Measurements from ENCODE around the gene SHOC1.
A peak's percentile ranks its signal among the peaks of the same experiment; 100 is the strongest.
"Not testable (repeated sequence)": the region's sequence is repeated elsewhere in the genome, so short reads cannot be mapped to it uniquely, and the experiment has no call there.

The SHOC1 gene

DNA sequence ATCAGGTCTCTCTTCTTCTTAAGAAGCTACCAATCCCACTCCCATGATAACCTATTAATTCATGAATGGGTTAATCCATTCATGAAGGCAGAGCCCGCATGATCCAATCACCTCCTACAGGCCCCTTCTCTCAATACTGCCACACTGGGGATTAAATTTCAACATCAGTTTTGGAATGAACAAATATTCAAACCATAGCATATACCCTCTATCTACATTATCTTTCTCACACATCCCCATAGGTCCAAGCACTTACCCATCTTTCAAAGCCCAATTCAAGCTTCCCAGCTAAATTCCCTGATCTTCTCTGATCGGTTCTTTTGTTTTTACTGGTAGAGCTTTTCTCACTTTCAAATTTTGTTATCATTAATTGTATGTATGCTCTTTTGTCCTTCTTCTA lies 10.5 kb upstream of the SHOC1 start:
- no peak for DNase-seq (ENCODE audit: low read depth in 2 of 2)

DNA sequence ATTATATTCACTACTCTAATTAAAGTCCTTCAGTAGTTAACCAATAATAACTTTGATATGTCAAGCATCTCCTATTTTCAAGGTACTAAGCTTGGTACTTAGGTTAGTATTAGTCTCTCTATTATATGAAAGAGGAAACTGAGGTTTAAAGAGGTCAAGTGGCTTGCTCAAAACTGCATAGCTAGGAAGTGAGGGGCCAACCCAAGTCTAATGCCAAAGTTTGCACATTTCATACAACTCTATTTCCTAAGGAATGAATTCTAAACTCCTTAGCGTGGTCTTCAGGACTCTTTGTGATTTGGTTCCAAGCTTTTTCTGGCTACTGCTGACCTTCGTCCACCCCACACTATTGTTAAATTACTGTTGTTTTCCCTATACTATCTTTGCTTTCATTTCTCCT lies 9.9 kb upstream of the SHOC1 start:
- DNase-seq (ENCODE audit: low read depth in 2 of 2): no peak

DNA sequence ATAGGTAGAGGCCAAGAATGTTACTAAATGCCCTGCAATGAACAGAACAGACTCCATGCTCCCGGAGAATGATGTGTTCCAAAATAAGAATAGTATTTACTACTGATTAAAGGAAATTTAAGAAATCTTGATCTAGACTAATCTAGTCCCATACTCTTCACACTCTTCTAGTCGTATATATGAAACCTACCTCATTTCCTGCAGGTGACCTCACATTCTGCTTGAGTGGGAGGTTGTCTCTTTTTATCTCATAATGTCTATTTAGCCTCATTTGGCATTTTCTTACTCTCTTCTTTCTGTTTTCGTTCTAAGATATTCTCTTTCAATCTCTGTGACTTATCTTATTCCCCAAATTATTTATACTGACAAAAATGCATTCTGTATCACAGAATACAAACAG lies 9.2 kb upstream of the SHOC1 start:
- no peak for DNase-seq (ENCODE audit: low read depth in 2 of 2)

DNA sequence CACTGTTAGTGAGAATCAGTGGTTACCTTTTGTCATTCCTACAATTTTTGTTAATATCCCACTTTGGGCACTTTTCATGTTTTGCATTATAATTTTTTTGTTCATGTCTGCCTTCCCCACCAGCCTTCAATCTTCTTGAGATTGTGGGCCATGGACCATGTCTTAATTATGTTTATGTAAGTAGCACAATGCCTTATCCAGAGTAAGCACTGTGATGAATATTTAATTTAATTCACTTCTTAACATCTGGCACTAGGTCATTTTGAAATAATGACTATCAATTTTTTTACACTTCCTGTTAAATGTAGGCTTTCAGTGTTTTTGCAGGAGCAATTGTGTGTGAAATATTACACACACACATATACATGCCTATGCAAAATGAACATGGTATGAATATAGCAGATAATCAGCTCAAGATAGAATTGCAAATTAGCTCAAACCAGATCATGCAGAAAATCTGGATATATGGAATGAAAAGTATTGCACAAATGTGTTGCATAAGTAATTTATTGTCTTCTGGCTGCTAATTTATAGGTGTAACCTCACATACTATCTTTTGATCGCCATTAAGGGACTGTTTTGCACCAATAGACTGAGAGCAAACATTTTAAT lies 5.3 kb upstream of the SHOC1 start:
- no peak for DNase-seq (ENCODE audit: low read depth in 2 of 2)

DNA sequence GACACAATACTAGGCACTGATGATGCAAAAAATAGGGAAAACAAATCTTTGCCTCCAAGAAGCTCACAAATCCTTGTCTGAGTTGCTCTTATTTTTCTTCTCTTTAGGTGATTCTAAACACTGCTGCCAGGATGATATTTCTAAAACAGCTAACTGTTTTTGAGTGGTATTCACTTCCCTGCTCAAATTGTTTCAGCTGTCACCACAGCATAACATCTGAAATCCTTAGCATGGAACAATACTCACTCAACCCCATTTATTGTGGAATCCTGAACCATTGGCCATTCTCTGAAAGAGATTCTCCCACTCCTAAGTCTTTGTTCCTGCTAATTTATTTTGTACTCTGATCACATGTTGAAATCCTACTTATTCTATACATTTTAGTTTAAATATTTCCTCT lies 4.8 kb upstream of the SHOC1 start:
- DNase-seq (ENCODE audit: low read depth in 2 of 2): no peak

DNA sequence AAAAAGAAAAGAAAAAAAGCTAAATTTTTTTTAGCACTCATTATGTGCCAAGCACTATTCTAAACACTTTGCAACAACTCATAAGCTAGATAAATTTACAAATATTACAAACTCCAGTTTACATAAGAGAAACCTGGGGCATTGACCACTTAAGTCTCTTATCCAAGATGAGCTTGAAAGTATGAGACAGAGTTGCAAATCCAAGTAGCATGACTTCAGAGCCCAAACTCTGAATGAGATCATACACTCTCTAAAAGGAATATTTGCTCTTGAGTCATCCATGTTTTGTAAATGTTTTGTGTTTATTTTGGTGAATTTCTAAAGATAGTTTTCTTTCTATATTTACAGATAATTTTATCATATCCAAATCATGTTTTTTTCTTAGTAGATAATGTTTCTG lies 4.0 kb upstream of the SHOC1 start:
- DNase-seq (ENCODE audit: low read depth in 2 of 2): no peak

DNA sequence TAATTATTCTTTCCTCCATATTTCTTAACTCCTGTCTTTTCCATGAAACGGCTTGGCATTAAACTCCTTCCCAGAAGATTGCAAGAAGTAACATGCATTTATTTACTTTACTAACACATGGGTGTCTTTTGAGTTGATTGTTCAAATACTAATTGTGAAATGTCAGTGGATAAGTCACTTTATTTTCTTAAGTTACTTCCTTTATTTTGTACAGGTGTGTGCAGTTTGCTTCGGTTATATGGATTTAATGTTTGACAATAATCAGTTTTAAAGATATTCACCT lies 761 bp upstream of the SHOC1 start:
- no peak for DNase-seq (ENCODE audit: low read depth in 2 of 2)

DNA sequence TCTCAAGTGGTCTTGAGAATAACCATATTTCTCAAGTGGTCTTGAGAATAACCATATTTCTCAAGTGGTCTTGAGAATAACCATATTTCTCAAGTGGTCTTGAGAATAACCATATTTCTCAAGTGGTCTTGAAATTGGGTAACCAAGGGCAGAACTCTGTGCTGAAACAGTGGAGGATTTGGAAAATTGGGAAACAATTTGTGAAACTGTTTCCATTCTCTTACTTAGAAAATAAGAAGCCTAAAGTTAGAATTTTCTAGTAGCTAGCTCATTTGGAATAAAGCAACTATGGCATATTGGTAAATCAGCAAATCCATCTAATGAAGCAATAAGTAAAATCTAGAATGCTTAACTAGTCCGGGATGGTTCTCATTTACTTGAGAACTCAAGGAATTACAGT lies 2.9 kb downstream of the SHOC1 start:
- not testable (repeated sequence) for DNase-seq (ENCODE audit: low read depth in 2 of 2)

DNA sequence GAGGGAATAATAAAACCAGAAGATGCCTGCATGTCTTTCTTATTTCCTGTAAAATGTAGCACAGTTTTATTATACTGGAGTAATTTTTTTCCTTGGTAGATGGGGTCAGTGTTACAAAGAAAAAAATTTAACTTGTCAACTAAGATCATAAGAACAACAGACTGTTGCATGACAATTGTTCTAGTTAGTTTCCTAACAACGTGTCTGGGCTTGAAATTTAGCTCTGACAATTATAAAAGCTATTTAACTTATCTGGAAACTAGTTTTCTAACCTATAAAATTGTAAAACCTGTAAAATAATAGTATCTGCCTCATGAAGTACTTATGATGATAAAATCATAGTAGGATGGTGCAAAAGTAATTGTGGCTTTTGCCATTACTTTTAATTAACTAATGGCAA lies 4.9 kb downstream of the SHOC1 start:
- no peak for DNase-seq (ENCODE audit: low read depth in 2 of 2)

DNA sequence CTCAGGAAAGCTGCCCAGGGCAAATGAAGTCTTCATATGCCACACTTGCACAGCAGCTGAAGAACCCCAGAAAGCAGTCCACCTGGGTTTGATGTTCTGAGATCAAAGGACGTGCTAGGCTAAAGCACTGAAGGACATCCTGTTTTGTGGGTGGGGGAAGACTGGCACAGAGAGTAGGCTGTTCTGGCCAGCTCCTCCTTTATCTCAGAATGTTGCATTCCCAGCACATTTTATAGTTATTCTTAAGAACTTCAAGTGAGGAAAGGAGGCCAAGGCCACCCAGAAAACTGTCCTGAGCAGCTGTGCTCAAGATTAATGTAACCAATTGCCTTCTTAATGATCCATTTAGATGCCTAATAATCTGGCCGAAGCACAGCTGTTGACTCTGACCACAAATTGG lies 10.9 kb downstream of the SHOC1 start:
- DNase-seq (ENCODE audit: low read depth in 2 of 2): no peak

DNA sequence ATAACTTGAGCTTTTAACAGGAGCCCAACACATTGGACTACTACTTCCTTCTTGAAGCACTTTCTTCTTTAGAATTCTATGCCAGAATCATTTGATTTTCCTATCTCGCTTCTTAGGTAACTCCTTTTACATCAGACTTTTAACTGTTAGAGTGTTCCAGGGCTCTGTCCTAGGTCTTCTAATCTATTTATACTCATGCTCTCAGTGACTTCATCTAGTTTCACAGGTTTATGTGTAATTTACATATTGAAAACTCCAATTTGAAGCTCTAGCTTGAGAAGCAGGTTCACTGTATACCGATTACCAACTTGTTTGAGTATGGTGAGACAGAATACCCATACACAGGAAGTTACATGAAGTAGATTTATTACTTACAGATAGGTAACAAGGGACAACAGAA lies 11.3 kb downstream of the SHOC1 start:
- no peak for DNase-seq (ENCODE audit: low read depth in 2 of 2)

DNA sequence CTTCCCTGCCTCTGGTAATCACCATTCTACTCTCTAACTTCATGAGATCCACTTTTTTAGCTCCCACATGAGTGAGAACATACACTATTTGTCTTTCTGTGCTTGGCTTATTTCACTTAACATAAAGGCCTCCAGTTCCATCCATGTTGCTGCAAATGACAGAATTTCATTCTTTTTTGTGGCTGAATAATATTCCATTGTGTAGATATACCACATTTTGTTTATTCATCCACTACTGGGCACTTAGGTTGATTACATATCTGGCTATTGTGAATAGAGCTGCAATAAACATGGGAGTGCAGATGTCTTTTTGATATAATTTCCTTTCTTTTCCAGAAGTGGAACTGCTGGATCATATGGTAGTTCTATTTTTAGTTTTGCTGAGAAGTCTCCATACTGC lies 28.7 kb downstream of the SHOC1 start:
- DNase-seq (ENCODE audit: low read depth in 2 of 2): no peak

DNA sequence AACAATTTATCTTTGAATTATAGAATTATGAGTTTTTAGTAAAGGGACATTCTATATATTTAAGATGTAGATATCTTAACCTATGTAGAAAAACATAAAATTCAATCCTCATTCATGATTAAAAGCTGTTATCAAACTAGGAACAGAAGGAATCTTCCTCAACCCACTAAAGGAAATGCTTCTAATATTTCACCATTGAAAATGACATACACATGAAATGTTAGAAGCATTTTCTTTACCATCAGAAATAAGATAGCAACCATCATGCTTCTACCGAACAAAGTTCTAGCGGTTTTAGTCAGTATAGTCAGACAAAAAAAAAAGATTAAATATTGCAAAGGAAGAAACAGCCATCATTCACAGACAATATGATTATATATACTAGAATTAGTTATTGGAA lies 32.2 kb downstream of the SHOC1 start:
- DNase-seq (ENCODE audit: low read depth in 2 of 2): no peak

DNA sequence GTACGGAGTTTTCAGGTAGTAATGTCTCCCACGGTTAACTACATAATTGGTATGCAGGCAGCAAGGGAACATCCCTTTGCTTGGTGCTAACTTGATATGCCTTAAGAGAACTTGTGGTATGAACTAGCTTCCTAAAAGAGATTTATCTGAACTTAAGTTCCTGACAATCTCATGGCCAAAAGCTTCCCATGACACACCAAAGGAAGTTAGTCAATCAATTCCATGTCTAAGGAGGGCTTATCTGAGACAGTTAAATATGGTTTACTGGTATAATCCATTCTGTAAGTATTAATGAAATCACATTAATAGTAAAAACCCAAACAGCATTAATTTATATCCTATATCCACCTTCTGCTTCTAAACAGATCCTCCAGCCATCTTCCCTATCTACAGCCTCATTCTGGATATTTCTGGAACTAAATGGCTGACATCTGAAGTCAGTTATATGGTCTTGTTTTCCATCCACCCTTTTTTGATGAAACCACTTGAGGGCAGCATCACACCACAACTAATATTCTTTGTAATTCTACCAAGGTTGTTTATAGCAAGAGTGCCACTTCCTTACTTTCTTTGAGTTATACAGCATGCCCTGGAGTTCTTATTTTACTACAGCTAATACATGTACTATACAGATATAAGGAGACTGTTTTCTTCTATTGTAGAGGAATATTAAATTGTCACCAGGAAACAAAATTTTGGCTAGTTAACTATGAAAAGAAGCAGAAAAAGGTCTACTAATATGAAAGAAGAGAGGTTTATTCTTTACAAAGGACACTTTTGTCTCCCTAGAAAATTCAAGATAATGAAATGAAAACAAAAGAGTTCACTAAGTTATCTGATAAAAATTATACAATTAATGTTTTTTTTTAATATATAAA lies 34.7 kb downstream of the SHOC1 start:
- peak in 1 of 2 donors; percentile 21 for DNase-seq (ENCODE audit: low read depth in 2 of 2)

DNA sequence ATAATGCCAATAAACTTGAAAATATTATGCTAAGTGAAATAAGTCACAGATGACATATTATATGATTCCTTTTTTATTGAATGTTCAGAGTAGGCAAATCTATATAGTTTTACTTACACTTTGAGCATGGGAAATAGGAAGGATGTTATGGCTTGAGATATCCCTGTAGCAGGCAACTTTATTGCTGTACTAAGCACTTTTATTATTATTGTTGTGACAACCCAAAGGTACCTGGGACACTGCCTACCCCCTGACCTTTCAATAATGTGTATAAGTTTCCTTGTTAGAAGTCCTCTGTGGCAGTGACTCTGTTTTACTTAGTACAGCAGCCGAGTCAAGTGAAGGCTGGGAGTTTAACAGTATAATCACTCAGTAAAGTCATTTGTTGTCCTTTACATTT lies 39.9 kb downstream of the SHOC1 start:
- no peak for DNase-seq (ENCODE audit: low read depth in 2 of 2)

DNA sequence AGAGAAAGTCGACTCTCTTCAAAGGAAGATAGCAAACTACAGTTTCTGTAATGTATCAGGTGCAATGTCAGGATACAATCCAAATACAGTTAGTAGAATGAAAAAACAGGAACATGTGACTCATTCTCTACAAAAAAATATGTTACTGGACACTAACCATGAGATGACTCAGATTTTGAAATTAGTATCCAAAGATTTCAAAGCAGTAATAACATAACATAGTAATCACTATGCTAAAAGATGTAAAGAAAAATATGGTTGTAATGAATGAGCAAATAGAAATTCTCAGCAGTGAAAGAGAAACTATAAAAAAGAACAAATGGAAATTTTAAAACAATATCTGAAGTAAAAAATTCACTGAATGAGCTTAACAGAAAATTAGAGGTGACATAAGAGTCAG lies 42.3 kb downstream of the SHOC1 start:
- DNase-seq (ENCODE audit: low read depth in 2 of 2): no peak

Data from stimulated activated CD8-positive, alpha-beta memory T cell treated with anti-CD3 and anti-CD28 coated beads, Interleukin-7, amount 100 ng/mL, for 4 hours (primary cell).